Measurements from ENCODE around the gene GABRG3. TPM values are rescaled to one million over a fixed set of nuclear protein-coding genes. Genes with fewer than 3 reads are reported as not detected.

GABRG3 gene
- total RNA-seq, 1 donor from 2014 or later, result 0.54 TPM

GRCh38 chr15:27086149-27086548 lies 115.2 kb downstream of the GABRG3 start:
- no peaks in the 10 kb centered on the region for H3K36me3 Mint-ChIP-seq (ENCODE audit: low read depth, unreplicated experiment)
- H3K4me1 ChIP-seq (ENCODE audit: insufficient read depth, low read length), result no peaks in the 10 kb centered on the region
- FAIRE-seq (no peak), DNase-seq (ENCODE audit: low read depth) (no peak)
- no peak overlapping the region for H3K9ac ChIP-seq (ENCODE audit: low read length)
- H3K27me3 Mint-ChIP-seq (ENCODE audit: low read depth, unreplicated experiment), result no peaks in the 10 kb centered on the region
- H3K4me2 ChIP-seq (ENCODE audit: low read length), result no peak overlapping the region
- no peak overlapping the region for H2AFZ ChIP-seq (ENCODE audit: low read depth, low read length)
- no peaks in the 10 kb centered on the region for H3K36me3 ChIP-seq (ENCODE audit: insufficient read depth, low read length)
- TF ChIP-seq EZH2 (IDR thresholded peaks at IDR 0.05; ENCODE audit: insufficient read depth, low read length), result no peak
- TF ChIP-seq, protein P1, sequence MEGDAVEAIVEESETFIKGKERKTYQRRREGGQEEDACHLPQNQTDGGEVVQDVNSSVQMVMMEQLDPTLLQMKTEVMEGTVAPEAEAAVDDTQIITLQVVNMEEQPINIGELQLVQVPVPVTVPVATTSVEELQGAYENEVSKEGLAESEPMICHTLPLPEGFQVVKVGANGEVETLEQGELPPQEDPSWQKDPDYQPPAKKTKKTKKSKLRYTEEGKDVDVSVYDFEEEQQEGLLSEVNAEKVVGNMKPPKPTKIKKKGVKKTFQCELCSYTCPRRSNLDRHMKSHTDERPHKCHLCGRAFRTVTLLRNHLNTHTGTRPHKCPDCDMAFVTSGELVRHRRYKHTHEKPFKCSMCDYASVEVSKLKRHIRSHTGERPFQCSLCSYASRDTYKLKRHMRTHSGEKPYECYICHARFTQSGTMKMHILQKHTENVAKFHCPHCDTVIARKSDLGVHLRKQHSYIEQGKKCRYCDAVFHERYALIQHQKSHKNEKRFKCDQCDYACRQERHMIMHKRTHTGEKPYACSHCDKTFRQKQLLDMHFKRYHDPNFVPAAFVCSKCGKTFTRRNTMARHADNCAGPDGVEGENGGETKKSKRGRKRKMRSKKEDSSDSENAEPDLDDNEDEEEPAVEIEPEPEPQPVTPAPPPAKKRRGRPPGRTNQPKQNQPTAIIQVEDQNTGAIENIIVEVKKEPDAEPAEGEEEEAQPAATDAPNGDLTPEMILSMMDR (IDR thresholded peaks at IDR 0.05; ENCODE audit: insufficient read depth, low read depth, low read length), result no peak
- H3K27ac ChIP-seq (ENCODE audit: low read depth, low read length), result no peak overlapping the region
- no peak overlapping the region for H3K4me3 ChIP-seq (ENCODE audit: insufficient read depth, low read depth, low read length)
- no peaks in the 10 kb centered on the region for H4K20me1 ChIP-seq (ENCODE audit: insufficient read depth, low read length)
- H3K27me3 ChIP-seq (ENCODE audit: insufficient read depth, low read length), result no peaks in the 10 kb centered on the region
- H3K79me2 ChIP-seq (ENCODE audit: insufficient read depth, low read length), result no peaks in the 10 kb centered on the region
- H3K9me3 Mint-ChIP-seq (ENCODE audit: unreplicated experiment), result peaks cover 3% of the 10 kb centered on the region
- no peak overlapping the region for H3K27ac Mint-ChIP-seq (ENCODE audit: unreplicated experiment)
- no peaks in the 10 kb centered on the region for H3K9me3 ChIP-seq (ENCODE audit: insufficient read depth, low read depth, low read length)
- peaks cover 10% of the 10 kb centered on the region for H3K4me1 Mint-ChIP-seq (ENCODE audit: low read depth, unreplicated experiment)
- no peak overlapping the region for H3K4me3 Mint-ChIP-seq (ENCODE audit: unreplicated experiment)

DNA sequence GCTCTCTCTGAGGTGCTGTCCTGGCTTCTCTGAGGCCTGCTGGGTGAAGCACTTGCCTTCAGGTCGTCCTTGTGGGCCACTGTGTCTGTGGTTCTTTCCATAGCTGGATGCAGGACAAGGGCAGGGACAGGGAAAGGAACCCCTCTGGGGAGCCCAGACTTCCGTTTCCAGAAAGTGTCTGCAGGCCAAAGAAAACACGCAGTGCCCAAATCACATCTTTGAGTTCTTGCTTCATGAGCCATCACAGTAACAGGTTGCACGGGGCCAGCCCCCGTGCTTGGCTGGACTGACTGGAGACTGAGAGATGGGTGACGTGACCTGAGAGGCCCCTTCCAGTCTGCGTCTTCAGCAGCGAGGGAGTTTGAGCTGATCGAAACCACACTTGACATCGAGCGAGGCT lies 115.8 kb downstream of the GABRG3 start:
- Histone ChIP-seq H3K79me2 (ENCODE audit: insufficient read depth, low read length) (no peaks in the 10 kb centered on the region), H4K20me1 (ENCODE audit: insufficient read depth, low read length) (no peaks in the 10 kb centered on the region), H2AFZ (ENCODE audit: low read depth, low read length) (no peak overlapping the region), H3K4me3 (ENCODE audit: insufficient read depth, low read depth, low read length) (no peak overlapping the region), H3K9ac (ENCODE audit: low read length) (no peak overlapping the region), H3K4me2 (ENCODE audit: low read length) (no peak overlapping the region), H3K27me3 (ENCODE audit: insufficient read depth, low read length) (no peaks in the 10 kb centered on the region), H3K36me3 (ENCODE audit: insufficient read depth, low read length) (no peaks in the 10 kb centered on the region), H3K4me1 (ENCODE audit: insufficient read depth, low read length) (peaks cover 3% of the 10 kb centered on the region), H3K27ac (ENCODE audit: low read depth, low read length) (no peak overlapping the region), H3K9me3 (ENCODE audit: insufficient read depth, low read depth, low read length) (no peaks in the 10 kb centered on the region)
- DNase-seq (ENCODE audit: low read depth) (no peak), FAIRE-seq (no peak)
- peaks cover 3% of the 10 kb centered on the region for H3K9me3 Mint-ChIP-seq (ENCODE audit: unreplicated experiment)
- H3K36me3 Mint-ChIP-seq (ENCODE audit: low read depth, unreplicated experiment), result no peaks in the 10 kb centered on the region
- H3K4me3 Mint-ChIP-seq (ENCODE audit: unreplicated experiment), result no peak overlapping the region
- no peaks in the 10 kb centered on the region for H3K27me3 Mint-ChIP-seq (ENCODE audit: low read depth, unreplicated experiment)
- TF ChIP-seq, protein P1 (IDR thresholded peaks at IDR 0.05; ENCODE audit: insufficient read depth, low read depth, low read length), result no peak
- no peak for TF ChIP-seq EZH2 (IDR thresholded peaks at IDR 0.05; ENCODE audit: insufficient read depth, low read length)
- peaks cover 16% of the 10 kb centered on the region for H3K4me1 Mint-ChIP-seq (ENCODE audit: low read depth, unreplicated experiment)
- no peak overlapping the region for H3K27ac Mint-ChIP-seq (ENCODE audit: unreplicated experiment)

GRCh38 chr15:27087651-27088583 lies 116.9 kb downstream of the GABRG3 start:
- Mint-ChIP-seq H3K9me3 (ENCODE audit: unreplicated experiment) (peaks cover 3% of the 10 kb centered on the region), H3K27ac (ENCODE audit: unreplicated experiment) (no peak overlapping the region), H3K4me3 (ENCODE audit: unreplicated experiment) (no peak overlapping the region), H3K27me3 (ENCODE audit: low read depth, unreplicated experiment) (no peaks in the 10 kb centered on the region), H3K4me1 (ENCODE audit: low read depth, unreplicated experiment) (peaks cover 16% of the 10 kb centered on the region), H3K36me3 (ENCODE audit: low read depth, unreplicated experiment) (no peaks in the 10 kb centered on the region)
- FAIRE-seq, result no peak
- no peaks in the 10 kb centered on the region for H4K20me1 ChIP-seq (ENCODE audit: insufficient read depth, low read length)
- no peak overlapping the region for H3K27ac ChIP-seq (ENCODE audit: low read depth, low read length)
- H3K9me3 ChIP-seq (ENCODE audit: insufficient read depth, low read depth, low read length), result no peaks in the 10 kb centered on the region
- no peak overlapping the region for H3K4me3 ChIP-seq (ENCODE audit: insufficient read depth, low read depth, low read length)
- H3K9ac ChIP-seq (ENCODE audit: low read length), result no peak overlapping the region
- TF ChIP-seq, protein P1 (IDR thresholded peaks at IDR 0.05; ENCODE audit: insufficient read depth, low read depth, low read length), result no peak
- TF ChIP-seq EZH2 (IDR thresholded peaks at IDR 0.05; ENCODE audit: insufficient read depth, low read length), result no peak
- DNase-seq (ENCODE audit: low read depth), result no peak
- H3K79me2 ChIP-seq (ENCODE audit: insufficient read depth, low read length), result no peaks in the 10 kb centered on the region
- H2AFZ ChIP-seq (ENCODE audit: low read depth, low read length), result no peak overlapping the region
- no peaks in the 10 kb centered on the region for H3K27me3 ChIP-seq (ENCODE audit: insufficient read depth, low read length)
- peaks cover 5% of the 10 kb centered on the region for H3K4me1 ChIP-seq (ENCODE audit: insufficient read depth, low read length)
- H3K36me3 ChIP-seq (ENCODE audit: insufficient read depth, low read length), result no peaks in the 10 kb centered on the region
- H3K4me2 ChIP-seq (ENCODE audit: low read length), result no peak overlapping the region

Measured in astrocyte (in vitro differentiated cells and primary cell).